M059J (cell line): Measurements from ENCODE around the gene KIAA1755. TPM values are rescaled to one million over a fixed set of nuclear protein-coding genes. Genes with fewer than 3 reads are reported as not detected.

ENCODE experiments used
- DNase-seq: peaks from one replicate; pipeline ENCODE4 v3.0.0-alpha.2; 2012; ENCODE audit warnings: low read depth
- total RNA-seq: library from RNA; depleted of rRNA; stranded (reverse); fragments of >200 nt; shearing (Covaris generic); gene quantifications from 2 replicates; pipeline ENCODE4 v1.2.3, GENCODE V29; 2014

The KIAA1755 gene
- total RNA-seq, 1 experiment from 2014 or later = 3.8 TPM

DNA sequence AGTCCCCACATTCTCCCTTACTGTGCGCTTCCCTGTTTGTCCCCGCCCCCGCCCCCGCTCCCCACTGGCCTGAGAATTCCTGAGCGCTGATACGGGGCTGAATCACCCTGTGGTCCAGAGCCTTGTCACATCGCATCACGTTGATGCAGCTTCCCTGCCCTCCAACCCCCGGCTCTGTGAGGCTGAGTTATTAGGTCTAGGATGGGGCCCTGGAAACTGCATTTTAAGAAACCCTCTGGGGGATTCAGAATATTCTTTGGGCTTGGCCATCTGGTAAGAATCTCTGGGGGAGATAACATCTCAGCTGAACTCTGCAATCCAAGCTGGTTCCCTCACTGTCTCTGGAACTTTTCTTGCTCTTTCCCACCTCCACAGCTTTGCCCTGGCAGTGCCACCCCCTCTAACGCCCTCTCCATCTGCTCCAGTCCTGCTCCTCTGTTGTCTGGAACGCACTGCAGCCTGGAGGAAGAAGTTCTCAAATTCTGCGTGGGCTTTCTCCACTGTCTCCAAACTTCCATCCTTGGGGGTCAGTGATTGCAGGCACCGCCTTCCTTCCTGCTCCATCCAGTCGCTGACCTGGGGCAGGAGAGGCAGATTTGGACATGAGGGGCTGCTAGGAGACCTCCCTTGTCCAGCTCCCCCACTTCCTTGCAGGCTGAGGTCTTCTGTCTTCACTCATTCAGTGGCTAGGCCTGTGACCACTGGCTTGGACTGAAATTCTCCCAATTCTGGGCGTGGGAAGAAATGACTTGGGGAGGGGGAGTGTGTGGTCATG, 42.6 kb downstream of the KIAA1755 start:
- DNase-seq = peak; percentile 99

GRCh38 chr20:38216746-38217595, 43.6 kb downstream of the KIAA1755 start:
- DNase-seq = no peak

- no peak for DNase-seq
Measured at GRCh38 chr20:38216201-38216600, 44.3 kb downstream of the KIAA1755 start.

DNA sequence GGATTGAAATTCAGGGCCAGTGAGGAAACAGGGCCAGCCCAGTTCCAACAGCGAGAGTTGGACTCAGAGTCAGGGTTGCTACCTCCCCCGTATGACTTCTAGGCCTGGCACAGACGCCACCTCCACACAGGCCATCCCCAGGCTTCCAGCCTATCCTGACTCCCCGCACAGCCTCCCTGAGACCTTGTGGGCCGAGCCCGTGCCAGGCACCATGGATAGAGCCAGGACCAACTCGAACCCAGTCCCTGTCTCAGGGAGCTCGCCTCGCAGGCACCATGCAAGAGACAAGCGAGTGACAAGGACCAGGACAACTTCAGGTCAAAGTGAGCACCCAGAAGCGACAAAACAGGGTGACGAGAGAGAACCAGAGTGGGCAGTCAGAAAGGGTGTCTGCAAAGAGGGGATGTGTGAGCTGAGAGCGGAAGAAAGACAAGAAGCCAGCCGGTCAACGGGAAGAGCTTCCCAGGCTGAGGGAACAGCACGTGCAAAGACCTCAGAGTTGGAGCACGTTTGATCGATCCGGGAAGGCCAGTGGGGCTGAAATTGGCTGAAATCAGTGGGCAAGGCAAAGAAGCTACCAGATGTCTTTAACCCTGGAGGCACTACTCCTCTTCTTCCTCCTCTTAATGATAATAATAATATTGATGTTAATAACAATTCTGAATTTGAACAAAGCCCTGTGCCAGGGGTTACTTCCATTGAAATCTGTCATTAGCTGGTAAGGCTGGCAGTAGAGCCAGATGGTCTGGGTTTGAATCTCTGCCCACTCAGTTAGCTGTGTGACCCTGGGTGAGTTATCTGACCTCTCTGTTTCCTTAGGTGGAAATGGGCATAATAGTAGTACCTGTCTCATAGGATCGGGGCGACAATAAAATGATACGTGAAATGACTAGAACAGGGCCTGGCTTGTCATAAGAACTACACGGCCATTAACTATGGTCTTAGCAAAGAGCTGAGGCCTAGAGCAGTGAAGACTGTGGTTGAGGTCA, 45.0 kb downstream of the KIAA1755 start:
- DNase-seq = no peak

GRCh38 chr20:38214256-38215193, 46.0 kb downstream of the KIAA1755 start:
- no peak for DNase-seq

DNA sequence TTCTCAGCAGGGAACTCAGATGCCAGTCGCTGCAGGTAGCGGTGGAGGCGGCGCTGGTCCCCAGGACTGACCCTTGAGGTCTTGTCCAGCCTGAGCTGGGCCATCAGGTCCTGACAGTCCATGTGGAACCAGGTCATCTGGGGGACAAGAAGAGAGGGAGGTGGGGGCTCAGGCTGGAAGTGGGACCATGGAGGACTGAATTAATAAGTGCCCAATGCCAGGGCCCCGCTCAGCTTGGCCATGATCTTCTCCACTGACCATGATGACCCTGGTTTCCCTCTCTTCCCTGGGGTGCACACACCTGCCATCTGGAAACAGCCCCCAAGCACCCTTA, 47.0 kb downstream of the KIAA1755 start:
- DNase-seq = no peak

DNA sequence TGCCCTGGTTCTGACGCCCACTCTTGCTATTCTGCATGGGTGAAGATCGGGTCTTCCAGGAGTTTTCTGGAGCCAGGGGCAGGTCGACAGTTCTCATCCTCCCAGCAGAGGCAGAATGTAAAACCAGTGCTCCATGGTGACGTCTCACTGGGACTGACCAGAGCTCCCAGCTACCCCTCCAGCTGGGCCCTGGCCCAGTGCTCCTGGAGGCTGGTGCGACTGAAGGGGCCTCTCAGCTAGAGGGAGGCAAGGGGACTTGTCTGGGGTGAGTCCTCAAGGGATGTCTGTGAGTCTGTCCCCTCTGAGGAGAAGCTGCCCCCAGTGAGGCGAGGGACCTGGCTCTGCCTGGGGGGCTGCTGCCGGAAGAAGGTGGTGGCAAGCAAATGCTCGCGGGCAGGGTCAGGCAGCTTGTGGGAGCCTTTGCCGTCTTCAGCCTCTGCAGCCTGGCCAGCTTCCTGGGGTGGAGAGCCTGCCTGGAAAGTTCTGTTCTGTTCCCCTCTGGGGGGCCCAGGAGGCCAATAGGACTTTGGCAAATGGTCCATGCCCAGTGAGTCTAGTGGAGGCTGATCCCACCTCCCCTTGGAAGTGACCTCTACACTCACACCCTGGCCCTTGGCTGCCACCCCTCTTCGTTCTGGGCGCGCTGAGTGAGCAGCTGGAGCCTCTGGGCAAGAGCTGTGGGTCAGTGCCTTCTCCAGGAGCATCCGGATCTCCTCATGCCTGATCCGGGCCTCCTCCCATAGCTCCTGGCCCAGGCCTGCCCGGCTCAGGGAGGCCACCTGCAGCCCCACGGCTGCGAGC, 47.5 kb downstream of the KIAA1755 start:
- DNase-seq = no peak

DNA sequence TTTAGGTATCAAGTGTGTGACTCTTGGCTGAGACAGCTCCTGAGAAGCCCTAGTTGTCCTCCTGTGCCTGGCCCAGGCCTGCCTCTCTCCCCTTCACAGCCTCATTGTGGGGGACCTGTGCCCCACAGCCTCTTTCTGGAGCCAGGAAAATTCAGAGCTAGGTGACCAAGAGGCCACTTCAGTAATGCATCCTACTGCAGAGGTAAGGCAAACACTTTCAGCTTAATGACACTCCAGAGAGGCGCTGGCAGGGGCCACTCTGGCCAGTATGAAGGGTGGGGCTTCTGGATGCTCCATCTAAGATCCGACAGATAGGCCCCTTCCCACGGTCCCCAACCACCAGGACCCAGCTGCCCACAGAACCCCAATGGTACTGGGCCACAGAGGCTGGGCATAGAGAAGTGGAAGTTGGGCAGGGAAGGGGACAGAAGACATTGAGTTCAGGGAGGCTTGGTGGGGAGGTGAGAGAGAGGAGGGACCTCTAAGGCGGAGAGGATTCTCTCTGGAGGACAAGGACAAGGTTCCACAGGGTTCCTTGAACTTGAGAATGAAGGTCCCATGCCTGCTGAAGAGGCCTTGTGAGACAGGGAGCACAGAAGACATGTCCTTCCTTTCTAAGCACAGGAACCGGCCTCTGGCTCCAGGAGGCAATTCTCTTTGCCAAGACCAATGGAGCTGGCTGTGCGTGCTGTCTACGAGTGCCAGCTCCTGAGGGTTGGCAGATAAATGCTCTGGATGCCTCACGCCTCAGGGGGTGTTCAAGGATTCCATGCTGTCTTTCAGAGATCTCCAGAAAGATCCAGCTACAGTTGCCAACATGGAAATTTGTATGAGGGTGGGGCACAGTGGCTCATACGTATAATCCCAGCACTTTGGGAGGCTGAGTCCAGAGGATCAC, 49.1 kb downstream of the KIAA1755 start:
- DNase-seq = peak; percentile 83

DNA sequence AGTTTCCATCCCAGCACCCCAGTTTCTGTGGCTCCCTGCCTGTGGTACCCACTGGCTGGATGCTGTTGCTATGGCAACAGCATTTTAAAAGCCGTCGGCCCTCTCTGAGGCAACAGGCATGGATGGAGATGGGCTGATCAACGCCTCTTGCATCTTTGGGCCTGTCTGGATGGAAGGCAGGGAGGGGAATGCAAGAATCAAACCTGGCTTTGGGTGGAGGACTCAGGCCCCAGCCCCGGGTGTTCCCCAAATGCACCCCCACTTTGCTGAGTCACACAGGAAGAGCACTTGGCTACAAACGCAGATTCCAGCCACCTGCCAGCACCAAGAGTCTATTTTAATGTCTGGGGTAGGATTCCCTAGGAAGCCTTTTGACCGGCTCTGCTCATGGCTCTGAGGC, 49.8 kb downstream of the KIAA1755 start:
- DNase-seq = peak; percentile 85

DNA sequence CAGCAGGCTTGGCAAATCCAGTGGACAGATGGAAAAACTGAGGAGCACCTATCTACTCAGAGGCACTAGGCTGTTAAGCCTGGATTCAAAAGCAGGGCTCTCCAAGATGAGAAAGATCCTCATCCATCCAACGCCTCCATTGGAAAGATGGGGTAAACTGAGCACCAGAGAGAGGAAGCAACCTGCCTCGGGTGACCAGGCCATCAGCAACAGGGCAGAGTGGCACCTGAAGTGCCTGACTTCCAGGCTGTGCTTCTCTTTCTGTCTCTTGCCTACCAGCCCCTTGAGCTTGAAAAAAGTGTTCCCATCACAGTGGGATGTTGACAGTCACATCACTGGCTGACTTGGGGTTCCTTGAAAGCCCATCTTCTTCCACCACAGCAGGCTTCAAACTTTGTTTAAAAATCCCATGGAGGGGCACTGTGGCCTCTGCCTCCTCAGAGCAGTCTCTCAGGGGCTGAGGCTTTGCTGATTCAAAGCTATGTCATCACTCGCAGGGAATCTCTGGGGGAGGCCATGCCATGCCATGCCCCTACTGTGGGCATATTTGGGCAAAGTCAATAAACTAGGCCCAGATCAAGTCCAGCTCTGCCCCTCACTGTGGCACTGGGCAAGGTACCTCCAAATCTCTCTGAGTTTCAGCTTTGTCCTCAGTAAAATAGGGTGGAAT, 50.7 kb downstream of the KIAA1755 start:
- peak; percentile 74 for DNase-seq

- DNase-seq = no peak
Measured at GRCh38 chr20:38209054-38209675, 51.4 kb downstream of the KIAA1755 start.

DNA sequence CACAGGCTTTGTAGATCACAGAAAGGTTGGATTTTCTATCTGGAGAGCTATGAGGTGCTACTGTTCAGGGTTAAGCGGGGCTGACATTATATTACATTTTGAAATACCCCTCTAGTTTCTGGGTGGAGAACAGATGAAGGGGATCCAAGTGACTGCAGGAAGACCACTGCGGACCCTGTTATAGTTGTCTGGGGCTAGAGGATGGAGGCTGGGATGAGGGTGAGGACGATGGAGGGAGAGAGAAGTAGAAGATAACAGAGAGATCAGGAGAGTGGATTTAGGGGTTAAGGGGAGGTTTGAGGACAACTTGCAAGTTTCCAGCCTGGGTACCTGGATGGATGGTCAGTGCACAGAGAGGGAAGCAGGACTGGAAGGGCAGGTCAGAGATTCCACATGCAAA, 52.0 kb downstream of the KIAA1755 start:
- no peak for DNase-seq

- DNase-seq = no peak
Measured at GRCh38 chr20:38208088-38208487, 52.4 kb downstream of the KIAA1755 start.

GRCh38 chr20:38207621-38208020, 52.9 kb downstream of the KIAA1755 start:
- no peak for DNase-seq

- no peak for DNase-seq
Measured at GRCh38 chr20:38205001-38205400, 55.5 kb downstream of the KIAA1755 start.

DNA sequence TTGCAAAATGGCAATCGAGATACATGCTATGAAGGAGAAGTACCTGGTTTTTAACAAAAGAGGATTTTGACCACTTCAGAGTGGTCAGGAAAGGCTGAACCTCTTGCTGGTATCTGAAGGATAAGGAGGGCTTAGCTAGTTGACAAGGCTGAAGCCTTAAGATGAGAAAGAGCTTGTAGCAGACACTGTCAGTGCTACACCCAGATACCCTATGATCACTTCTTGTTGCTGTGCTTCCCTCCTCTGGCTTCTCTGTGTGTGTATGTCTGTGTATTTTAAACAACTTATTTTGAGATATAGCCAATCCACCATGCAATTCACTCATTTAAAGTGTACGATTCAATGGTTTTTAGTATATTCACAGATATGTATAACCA, 56.6 kb downstream of the KIAA1755 start:
- no peak for DNase-seq

DNA sequence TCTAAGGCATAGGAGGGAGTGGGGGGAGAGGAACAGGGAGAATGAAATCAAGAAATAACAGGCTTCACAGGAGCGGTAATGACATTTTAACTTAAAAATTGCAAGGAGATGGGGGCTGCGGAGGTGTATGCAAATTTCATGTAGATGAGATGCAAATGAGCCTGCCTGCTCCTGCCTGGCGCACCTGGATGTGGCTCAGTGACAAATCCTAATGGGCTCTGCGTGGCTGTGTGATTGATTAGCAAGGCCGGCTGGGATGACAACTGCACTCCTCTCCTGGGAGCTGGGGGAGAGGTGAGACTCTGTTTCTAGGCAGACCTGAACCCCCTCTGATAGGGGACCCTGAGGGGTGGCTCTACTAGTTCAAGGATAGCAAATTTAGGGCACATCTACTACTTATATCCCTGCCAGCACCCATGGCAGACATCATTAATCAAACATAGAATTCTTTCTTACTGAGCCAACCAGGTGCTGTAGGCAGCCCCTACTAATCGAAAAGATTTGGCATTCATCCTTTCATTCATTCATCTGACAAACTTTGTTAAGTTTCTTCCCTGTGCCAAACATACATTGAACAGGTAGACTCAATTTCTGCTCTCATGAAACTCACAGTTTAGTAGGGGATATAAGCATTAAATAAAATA, 57.1 kb downstream of the KIAA1755 start:
- no peak for DNase-seq

DNA sequence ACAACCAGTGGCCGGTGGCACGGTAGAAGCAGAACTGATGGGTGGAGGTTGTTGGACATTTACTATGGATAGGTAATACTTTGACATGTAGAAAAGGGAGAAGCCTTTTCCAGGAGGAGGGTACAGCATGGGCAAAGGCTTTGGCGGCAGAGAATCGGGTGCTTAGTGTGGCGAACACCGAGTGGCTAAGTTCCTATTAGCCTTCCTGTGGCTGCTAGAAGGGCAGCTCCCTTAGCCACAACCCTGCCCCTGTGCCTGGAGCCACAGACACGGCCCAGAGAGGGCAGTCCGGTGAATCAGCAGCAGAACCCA, 57.6 kb downstream of the KIAA1755 start:
- no peak for DNase-seq
